Measurements from ENCODE around the gene CATSPERB. TPM values are rescaled to one million over a fixed set of nuclear protein-coding genes. Genes with fewer than 3 reads are reported as not detected.
"Not testable (repeated sequence)": the region's sequence is repeated elsewhere in the genome, so short reads cannot be mapped to it uniquely, and the experiment has no call there.

The CATSPERB gene
- total RNA-seq, 1 donor from 2014 or later, result 5.6 TPM

- H3K27me3 Mint-ChIP-seq, result peaks cover 8% of the 10 kb centered on the region
- no peak overlapping the region for H3K27ac Mint-ChIP-seq
- H3K4me1 Mint-ChIP-seq (ENCODE audit: low read depth), result no peaks in the 10 kb centered on the region
- H3K36me3 Mint-ChIP-seq (ENCODE audit: insufficient read depth), result no peaks in the 10 kb centered on the region
- TF ChIP-seq CTCF (IDR thresholded peaks at IDR 0.05; ENCODE audit: unreplicated experiment), result no peak
- peaks cover 13% of the 10 kb centered on the region for H3K9me3 Mint-ChIP-seq (ENCODE audit: low read depth)
- H3K4me3 Mint-ChIP-seq (ENCODE audit: low read depth), result no peak overlapping the region
- no peak for DNase-seq (ENCODE audit: low spot score, unreplicated experiment)
These were observed 185.8 kb downstream of the CATSPERB start for GRCh38 chr14:91545946-91546716.

DNA sequence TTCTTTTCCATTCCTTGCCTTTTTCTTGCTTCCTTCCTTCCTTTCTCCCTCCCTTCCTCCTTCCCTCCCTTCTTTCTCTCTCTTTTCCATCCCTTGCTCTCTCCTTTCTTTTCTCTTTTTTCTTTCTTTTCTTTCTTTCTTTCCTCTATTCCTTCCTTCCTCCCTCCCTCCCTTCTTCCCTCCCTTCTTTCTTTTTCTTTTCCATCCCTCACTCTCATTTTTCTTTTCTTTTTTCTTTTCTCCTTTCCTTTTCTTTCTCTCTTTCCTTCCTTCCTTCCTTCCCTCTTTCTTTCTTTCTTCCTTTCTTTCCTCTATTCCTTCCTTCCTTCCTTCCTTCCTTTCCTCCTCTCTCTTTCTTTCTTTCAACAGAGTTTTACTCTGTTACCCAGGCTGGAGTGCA lies 186.7 kb downstream of the CATSPERB start:
- no peak for DNase-seq (ENCODE audit: low spot score, unreplicated experiment)
- no peak overlapping the region for H3K27ac Mint-ChIP-seq
- no peaks in the 10 kb centered on the region for H3K4me1 Mint-ChIP-seq (ENCODE audit: low read depth)
- no peak overlapping the region for H3K4me3 Mint-ChIP-seq (ENCODE audit: low read depth)
- H3K9me3 Mint-ChIP-seq (ENCODE audit: low read depth), result peaks cover 20% of the 10 kb centered on the region
- TF ChIP-seq CTCF (IDR thresholded peaks at IDR 0.05; ENCODE audit: unreplicated experiment), result no peak
- H3K27me3 Mint-ChIP-seq, result peaks cover 8% of the 10 kb centered on the region
- H3K36me3 Mint-ChIP-seq (ENCODE audit: insufficient read depth), result no peaks in the 10 kb centered on the region

DNA sequence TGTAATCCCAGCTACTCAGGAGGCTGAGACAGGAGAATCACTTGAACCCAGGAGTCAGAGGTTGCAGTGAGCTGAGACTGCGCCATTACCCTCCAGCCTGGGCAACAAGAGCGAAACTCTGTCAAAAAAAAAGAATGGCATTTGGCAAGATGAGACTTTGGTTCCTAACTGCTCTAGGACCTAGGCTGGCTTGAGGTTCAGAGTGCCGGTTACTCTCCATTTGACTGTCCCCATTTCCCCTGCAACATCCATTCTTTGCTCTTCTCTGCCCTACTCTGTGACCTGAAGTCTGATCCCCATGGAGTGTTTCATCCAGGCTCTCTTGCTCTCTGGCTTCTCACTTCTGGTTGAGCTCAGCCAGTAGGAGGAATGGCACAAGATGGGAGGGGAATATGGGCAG lies 195.6 kb downstream of the CATSPERB start:
- Mint-ChIP-seq H3K4me3 (ENCODE audit: low read depth) (no peak overlapping the region), H3K27me3 (peaks cover 3% of the 10 kb centered on the region), H3K4me1 (ENCODE audit: low read depth) (no peaks in the 10 kb centered on the region), H3K9me3 (ENCODE audit: low read depth) (peaks cover 23% of the 10 kb centered on the region), H3K27ac (no peak overlapping the region), H3K36me3 (ENCODE audit: insufficient read depth) (peaks cover 2% of the 10 kb centered on the region)
- no peak for TF ChIP-seq CTCF (IDR thresholded peaks at IDR 0.05; ENCODE audit: unreplicated experiment)
- no peak for DNase-seq (ENCODE audit: low spot score, unreplicated experiment)

- H3K4me1 Mint-ChIP-seq (ENCODE audit: low read depth); H3K27ac Mint-ChIP-seq; H3K4me3 Mint-ChIP-seq (ENCODE audit: low read depth); H3K36me3 Mint-ChIP-seq (ENCODE audit: insufficient read depth); H3K27me3 Mint-ChIP-seq; DNase-seq (ENCODE audit: low spot score, unreplicated experiment); H3K9me3 Mint-ChIP-seq (ENCODE audit: low read depth): not testable (repeated sequence)
These were observed 197.8 kb downstream of the CATSPERB start for GRCh38 chr14:91534059-91534458.

- TF ChIP-seq CTCF (IDR thresholded peaks at IDR 0.05; ENCODE audit: unreplicated experiment), result no peak
- no peaks in the 10 kb centered on the region for H3K36me3 Mint-ChIP-seq (ENCODE audit: insufficient read depth)
These were observed 198.3 kb downstream of the CATSPERB start for GRCh38 chr14:91533623-91534022.

More at GRCh38 chr14:91533623-91534022, 198.3 kb downstream of the CATSPERB start:
- Mint-ChIP-seq H3K9me3 (ENCODE audit: low read depth) (peaks cover 7% of the 10 kb centered on the region), H3K27me3 (peaks cover 3% of the 10 kb centered on the region), H3K4me3 (ENCODE audit: low read depth) (no peak overlapping the region), H3K27ac (no peak overlapping the region), H3K4me1 (ENCODE audit: low read depth) (no peaks in the 10 kb centered on the region)
- no peak for DNase-seq (ENCODE audit: low spot score, unreplicated experiment)

Other genes starting within 250 kb of the CATSPERB start
- gene PPP4R3A, start 221.8 kb downstream of the CATSPERB start, total RNA-seq, result 119 and 120 TPM in 2 replicates
- gene TC2N, start 135.4 kb upstream of the CATSPERB start, total RNA-seq, result 36.6 and 38.5 TPM in 2 replicates
- 6.4 and 6.9 TPM in 2 replicates for gene FBLN5, start 215.6 kb upstream of the CATSPERB start, total RNA-seq